Central memory CD8-positive, alpha-beta T cell (primary cell): ENCODE data around the gene CNP.
"Not testable (repeated sequence)": the region's sequence is repeated elsewhere in the genome, so short reads cannot be mapped to it uniquely, and the experiment has no call there.

Experiments
- ATAC-seq: fragments of 150-1000 bp; cut with Tn5 transposase; replicated peaks from 2 replicates; pipeline ENCODE4 v1.10.0; 2022; ENCODE audit warnings: mild to moderate bottlenecking, moderate FRiP score, moderate number of reproducible peaks; ENCODE audit not compliant: poor library complexity, severe bottlenecking; ENCODE audit errors: extremely low read depth
- DNase-seq, 2 donors: peaks; one replicate each; pipeline ENCODE4 v3.0.0; 2021; ENCODE audit warnings: low spot score in 2 of 2
- H3K27ac Mint-ChIP-seq: one replicate; pipeline ENCODE4 v1.8.0; 2022; ENCODE audit warnings: low read depth, mild to moderate bottlenecking, moderate library complexity, mixed read lengths
- H3K27me3 Mint-ChIP-seq: one replicate; pipeline ENCODE4 v1.8.0; 2022; ENCODE audit warnings: mixed read lengths
- H3K36me3 Mint-ChIP-seq: one replicate; pipeline ENCODE4 v1.8.0; 2022; ENCODE audit warnings: mild to moderate bottlenecking, moderate library complexity, mixed read lengths; ENCODE audit not compliant: insufficient read depth
- H3K4me1 Mint-ChIP-seq: one replicate; pipeline ENCODE4 v1.8.0; 2022; ENCODE audit warnings: mixed read lengths
- H3K4me3 Mint-ChIP-seq: one replicate; pipeline ENCODE4 v1.8.0; 2022; ENCODE audit warnings: mild to moderate bottlenecking, moderate library complexity, mixed read lengths
- H3K9me3 Mint-ChIP-seq: one replicate; pipeline ENCODE4 v1.8.0; 2022; ENCODE audit warnings: mixed read lengths

Gene CNP

DNA sequence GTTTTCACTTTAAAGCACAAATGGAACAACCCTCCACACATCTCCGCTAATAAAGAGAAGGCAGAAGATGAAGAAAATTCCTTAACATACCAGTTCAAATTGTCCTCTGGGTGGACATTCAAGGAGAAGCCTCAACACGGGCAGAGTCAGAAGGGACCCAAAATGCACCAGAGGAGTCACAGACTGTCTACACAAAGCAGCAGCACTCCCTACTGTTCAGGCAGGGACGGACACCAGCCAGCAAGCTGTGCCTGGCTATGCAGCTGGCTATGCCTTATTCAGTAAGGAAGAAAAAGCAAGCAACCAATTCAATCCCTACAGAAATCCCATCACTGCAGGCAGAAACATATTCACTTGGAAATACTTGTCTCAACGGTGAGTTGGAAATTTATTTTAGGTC, 42.6 kb downstream of the CNP start:
- no peak for ATAC-seq
- H3K4me1 Mint-ChIP-seq: peaks cover 55% of the 10 kb centered on the region
- H3K27ac Mint-ChIP-seq: no peak overlapping the region
- peaks cover 16% of the 10 kb centered on the region for H3K36me3 Mint-ChIP-seq
- no peaks in the 10 kb centered on the region for H3K27me3 Mint-ChIP-seq
- no peak for DNase-seq
- no peaks in the 10 kb centered on the region for H3K9me3 Mint-ChIP-seq
- no peak overlapping the region for H3K4me3 Mint-ChIP-seq

DNA sequence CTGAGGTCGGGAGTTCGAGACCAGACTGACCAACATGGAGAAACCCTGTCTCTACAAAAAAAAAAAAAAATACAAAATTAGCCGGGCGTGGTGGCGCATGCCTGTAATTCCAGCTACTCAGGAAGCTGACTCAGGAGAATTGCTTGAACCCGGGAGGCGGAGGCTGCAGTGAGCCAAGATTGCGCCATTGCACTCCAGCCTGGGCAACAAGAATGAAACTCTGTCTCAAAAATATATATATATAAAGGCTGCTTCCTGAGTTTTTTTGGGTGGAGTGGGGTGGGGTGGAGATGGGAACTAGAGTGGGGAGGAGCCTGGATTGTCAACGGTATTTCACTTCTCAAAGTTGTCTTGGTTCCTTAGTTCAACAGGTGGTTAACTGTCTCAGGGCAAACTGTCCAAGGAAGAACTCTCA, 43.7 kb downstream of the CNP start:
- H3K9me3 Mint-ChIP-seq, H3K4me3 Mint-ChIP-seq, H3K27me3 Mint-ChIP-seq, DNase-seq, ATAC-seq: not testable (repeated sequence)
- H3K27ac Mint-ChIP-seq: peak overlapping the region; percentile 75
- peaks cover 54% of the 10 kb centered on the region for H3K4me1 Mint-ChIP-seq
- H3K36me3 Mint-ChIP-seq: peaks cover 19% of the 10 kb centered on the region

DNA sequence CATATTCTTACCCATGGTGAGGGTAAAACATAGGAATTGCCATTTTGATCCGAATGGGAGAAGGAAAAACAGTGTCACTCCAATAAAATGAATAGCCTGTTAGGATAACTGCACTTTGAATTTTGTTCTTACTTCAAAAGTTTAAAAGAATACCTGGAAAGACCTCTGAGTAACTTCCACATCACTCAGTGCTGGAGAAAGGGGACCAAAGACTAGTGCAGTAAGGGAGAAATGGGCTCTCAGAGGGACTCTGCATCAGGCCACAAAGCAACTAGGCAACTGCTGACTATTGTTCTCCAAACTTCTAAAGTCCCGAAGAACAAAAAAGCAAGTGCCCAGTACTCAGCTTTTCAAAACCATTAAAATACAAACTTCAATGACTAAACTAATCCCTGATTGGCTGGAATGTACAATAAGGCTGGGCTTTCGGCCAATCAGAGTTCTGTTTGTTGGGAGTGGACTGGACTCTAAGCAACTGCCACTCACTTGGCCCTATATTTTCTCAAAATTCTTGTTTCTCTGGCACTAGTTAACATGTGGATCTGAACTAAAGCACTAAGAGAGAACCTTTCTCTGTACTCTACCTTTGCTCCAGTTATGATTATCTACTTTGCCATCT, 44.4 kb downstream of the CNP start:
- ATAC-seq (no peak), DNase-seq (no peak)
- H3K9me3 Mint-ChIP-seq: no peaks in the 10 kb centered on the region
- no peak overlapping the region for H3K4me3 Mint-ChIP-seq
- peaks cover 21% of the 10 kb centered on the region for H3K36me3 Mint-ChIP-seq
- H3K27me3 Mint-ChIP-seq: no peaks in the 10 kb centered on the region
- peak overlapping the region; percentile 32 for H3K27ac Mint-ChIP-seq
- peaks cover 57% of the 10 kb centered on the region for H3K4me1 Mint-ChIP-seq

DNA sequence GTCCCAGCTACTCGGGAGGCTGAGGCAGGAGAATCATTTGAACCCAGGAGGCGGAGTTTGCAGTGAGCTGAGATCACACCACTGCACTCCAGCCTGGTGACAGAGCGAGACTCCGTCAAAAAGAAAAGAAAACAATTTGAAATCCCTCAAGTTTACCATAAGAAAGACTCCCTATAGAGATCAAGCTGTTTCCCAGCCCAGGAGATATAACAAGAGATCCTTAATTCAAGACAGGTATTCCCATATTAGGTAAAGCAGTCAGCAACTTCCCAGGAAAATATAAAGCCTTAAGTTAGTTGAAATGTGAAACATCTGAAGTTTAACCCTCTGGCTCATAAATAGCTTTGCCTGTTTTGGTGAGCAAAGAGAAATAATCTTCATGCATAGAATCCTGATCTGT, 45.8 kb downstream of the CNP start:
- not testable (repeated sequence) for ATAC-seq, H3K27me3 Mint-ChIP-seq, DNase-seq, H3K4me3 Mint-ChIP-seq, H3K9me3 Mint-ChIP-seq
- peak overlapping the region; percentile 32 for H3K27ac Mint-ChIP-seq
- peaks cover 28% of the 10 kb centered on the region for H3K36me3 Mint-ChIP-seq
- H3K4me1 Mint-ChIP-seq: peaks cover 65% of the 10 kb centered on the region

DNA sequence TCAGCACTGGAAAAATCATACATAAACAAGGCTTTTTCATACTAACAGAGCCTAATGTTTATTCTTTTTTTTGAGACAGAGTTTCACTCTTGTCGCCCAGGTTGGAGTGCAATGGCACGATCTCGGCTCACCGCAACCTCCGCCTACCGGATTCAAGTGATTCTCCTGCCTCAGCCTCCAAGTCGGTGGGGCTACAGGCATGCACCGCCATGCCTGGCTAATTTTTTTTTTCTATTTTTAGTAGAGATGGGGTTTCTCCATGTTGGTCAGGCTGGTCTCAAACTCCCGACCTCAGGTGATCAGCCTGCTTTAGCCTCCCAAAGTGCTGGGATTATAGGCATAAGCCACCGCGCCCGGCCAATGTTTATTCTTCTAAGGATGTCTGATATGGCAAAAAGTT, 47.1 kb downstream of the CNP start:
- H3K27ac Mint-ChIP-seq, DNase-seq, H3K27me3 Mint-ChIP-seq, H3K9me3 Mint-ChIP-seq, H3K4me3 Mint-ChIP-seq, ATAC-seq: not testable (repeated sequence)
- peaks cover 77% of the 10 kb centered on the region for H3K4me1 Mint-ChIP-seq
- H3K36me3 Mint-ChIP-seq: peaks cover 25% of the 10 kb centered on the region

DNA sequence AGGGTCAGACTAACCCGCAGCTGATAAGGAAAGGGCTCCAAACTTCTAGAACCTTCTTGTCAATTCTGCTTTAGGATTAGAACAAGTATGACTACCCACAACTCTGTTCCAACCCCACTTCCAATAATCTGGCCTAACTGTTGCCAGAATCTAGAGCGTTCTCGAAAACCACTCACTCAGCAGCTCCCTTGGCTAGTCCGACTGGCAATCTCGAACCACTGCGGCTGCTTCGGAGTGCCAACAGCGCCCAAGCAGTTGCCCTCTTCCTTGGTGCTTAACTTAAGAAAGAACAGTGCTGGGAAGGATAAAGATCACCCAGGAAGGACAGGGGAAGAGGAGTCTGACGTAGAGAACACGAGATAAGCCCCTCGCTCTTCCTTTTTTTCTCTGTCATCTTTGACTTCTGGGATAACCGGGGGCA, 49.8 kb downstream of the CNP start:
- H3K4me3 Mint-ChIP-seq: peak overlapping the region; percentile 99
- peak overlapping the region; percentile 96 for H3K27ac Mint-ChIP-seq
- peaks cover 29% of the 10 kb centered on the region for H3K36me3 Mint-ChIP-seq
- no peak for DNase-seq
- H3K27me3 Mint-ChIP-seq: no peaks in the 10 kb centered on the region
- peaks cover 71% of the 10 kb centered on the region for H3K4me1 Mint-ChIP-seq
- ATAC-seq: no peak
- H3K9me3 Mint-ChIP-seq: no peaks in the 10 kb centered on the region

DNA sequence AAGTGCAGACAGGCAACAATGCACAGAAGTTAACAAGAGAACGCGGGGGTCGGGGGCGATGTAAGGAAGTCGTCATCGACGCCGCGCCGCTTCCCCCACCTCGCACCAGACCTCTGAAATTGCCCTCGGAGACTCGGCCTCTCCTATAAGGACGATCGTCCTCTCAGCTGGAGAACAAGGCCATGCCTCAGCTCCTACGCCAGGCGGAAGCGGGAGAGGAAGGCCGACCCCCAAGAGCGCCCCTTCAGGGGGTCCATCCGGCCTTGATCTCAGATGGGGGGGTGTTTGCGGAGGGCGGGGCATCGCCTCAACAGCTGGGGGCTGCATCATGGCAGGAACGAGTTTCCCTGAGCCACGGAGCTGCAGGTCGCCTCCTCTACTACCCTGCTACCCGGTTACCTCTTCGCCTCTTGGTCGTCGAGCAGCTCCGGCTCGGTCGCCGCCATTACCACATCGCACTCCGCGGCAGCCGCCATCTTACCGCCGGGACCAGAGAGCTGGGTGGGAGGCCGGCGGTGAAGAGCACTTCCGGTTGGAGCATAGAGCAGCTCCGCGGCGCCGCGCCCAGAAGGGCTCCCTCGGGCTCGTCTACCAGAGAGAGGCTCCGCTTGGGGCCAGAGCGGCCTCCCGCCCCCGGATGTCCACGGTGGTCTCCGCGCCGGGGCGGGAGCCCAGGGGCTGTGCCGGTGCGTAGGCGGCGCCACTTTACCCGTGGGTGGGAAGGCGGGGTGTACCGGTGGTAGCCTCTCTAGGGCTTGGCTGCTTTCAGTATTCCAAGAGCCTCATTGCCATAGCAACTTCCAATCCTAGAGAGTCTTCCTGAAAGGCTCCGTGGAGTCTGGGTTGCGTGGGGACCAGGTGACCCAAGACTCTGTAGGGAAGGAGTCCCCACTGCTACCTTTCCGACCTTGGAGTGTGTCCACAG, 50.6 kb downstream of the CNP start, which contains the start of gene DNAJC7:
Gene DNAJC7 (minus strand): TSS at position 499 of the 925 bp plus-strand sequence. CDS start 23 bp downstream, at position 476.
- H3K4me1 Mint-ChIP-seq: peaks cover 66% of the 10 kb centered on the region
- H3K9me3 Mint-ChIP-seq: no peaks in the 10 kb centered on the region
- peak within 1 kb of the TSS; percentile 96 for H3K27ac Mint-ChIP-seq
- peaks cover 29% of the 10 kb centered on the region for H3K36me3 Mint-ChIP-seq
- H3K27me3 Mint-ChIP-seq: no peaks in the 10 kb centered on the region
- peak within 1 kb of the TSS; percentile 99 for H3K4me3 Mint-ChIP-seq
- peak; percentile 87 for ATAC-seq
- peak; percentile 75 to 77 for DNase-seq

DNA sequence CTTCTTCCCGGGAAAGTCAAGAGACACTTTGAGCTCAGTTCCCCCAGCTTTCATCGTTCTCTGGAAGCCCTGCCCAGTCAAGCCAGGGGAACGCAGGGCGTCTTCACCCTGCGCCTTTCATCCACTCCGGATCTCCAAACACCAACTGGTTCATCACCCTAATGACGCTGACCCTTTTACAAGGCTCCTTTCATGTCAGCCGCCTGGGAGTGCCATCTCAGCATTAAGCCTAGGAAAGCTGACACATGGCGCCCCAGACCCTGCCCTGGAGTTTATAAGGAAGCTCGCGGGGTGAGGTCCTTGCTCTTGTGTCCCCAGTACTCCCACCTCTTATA, 51.2 kb downstream of the CNP start:
- Mint-ChIP-seq H3K27ac (peak overlapping the region; percentile 96), H3K27me3 (no peaks in the 10 kb centered on the region), H3K4me3 (peak overlapping the region; percentile 99), H3K36me3 (peaks cover 29% of the 10 kb centered on the region), H3K4me1 (peaks cover 65% of the 10 kb centered on the region), H3K9me3 (no peaks in the 10 kb centered on the region)
- ATAC-seq (no peak), DNase-seq (no peak)

DNA sequence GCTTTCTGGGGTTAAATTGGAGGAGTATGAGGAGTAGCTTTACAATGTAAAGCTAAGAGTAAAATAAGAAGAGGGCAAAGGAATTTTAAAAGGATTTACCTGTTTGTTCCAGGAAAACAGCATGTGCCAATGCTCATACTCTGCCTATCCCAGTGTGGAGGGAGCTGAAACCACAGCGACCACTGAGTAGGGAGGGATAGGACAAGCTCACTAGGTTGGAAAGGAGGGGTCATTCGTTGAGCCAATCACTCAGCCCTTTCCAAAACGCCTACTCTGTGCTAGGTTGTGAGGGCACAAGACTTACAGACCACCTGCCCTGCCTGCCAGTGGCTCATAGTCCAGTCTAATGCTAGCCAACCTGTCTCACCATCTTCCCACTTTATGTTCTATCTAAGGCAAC, 51.7 kb downstream of the CNP start:
- H3K9me3 Mint-ChIP-seq: no peaks in the 10 kb centered on the region
- no peaks in the 10 kb centered on the region for H3K27me3 Mint-ChIP-seq
- peak overlapping the region; percentile 99 for H3K4me3 Mint-ChIP-seq
- peak overlapping the region; percentile 96 for H3K27ac Mint-ChIP-seq
- peaks cover 27% of the 10 kb centered on the region for H3K36me3 Mint-ChIP-seq
- no peak for ATAC-seq
- peaks cover 62% of the 10 kb centered on the region for H3K4me1 Mint-ChIP-seq
- DNase-seq: no peak

DNA sequence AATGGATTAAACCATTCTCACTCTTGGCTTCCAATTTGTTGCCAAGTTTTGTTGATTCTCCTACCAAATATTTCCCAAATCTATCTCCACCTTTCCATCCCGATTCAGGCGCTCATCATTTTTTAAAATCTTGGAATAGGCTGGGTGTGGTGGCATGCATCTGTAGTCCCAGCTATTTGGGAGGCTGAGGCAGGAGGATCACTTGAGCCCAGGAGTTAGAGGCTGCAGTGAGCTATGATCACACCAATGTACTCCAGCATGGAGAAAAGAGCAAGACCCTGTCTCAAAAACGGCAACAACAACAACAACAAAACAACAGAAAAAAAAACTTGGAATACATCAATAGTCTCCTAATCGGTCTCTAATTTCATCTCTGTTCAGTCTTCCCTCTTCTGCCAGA, 52.4 kb downstream of the CNP start:
- Mint-ChIP-seq H3K36me3 (peaks cover 28% of the 10 kb centered on the region), H3K4me1 (peaks cover 58% of the 10 kb centered on the region), H3K27ac (peak overlapping the region; percentile 44), H3K4me3 (peak overlapping the region; percentile 99), H3K9me3 (no peaks in the 10 kb centered on the region), H3K27me3 (no peaks in the 10 kb centered on the region)
- DNase-seq: no peak
- ATAC-seq: no peak

DNA sequence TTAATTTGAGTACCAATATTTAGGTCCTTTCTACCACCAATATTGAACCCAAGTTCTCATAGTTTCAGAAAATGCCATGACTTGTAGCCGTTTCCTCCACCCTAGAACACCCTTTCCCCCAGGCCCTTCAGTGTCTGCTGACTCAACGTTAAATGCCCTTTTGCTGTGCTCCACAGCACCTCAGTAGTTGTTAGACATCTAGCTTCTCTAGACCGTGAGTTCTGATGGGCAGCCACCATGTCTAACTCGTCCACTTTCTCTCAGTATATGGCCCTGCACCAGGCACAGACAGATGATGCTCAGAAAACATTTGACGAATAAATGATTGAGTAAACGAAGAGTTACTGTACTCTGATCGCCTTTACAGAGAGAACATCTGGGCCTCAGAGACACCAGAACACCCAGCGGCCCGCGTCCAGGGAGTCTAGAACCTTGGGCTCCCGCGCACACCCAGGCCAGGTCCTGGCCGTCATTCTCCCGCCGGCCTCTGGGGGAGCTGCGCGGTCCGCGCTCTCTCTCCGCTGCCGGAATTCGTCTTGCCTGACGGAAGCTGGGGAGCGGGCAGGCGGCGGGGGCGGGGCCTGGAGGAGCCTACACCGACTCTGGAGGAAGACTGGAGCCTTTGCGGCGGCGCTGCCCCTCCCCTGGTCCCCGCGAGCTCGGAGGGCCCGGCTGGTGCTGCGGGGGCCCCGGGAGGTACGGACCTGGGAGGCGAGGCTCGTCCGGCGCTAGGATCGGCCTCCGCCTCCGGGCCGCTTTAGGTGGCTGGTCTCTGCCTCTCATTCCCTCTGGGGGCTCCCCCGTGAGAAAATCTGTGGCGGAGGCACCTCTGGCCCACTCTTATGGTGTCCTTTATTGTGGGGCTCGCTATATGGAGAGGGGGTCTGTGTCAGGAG, 53.2 kb downstream of the CNP start, which contains the start of gene NKIRAS2:
Gene NKIRAS2 (plus strand): TSS at position 582 of the 896 bp plus-strand sequence. CDS start 1,488 bp downstream, outside the sequence.
- Mint-ChIP-seq H3K36me3 (peaks cover 31% of the 10 kb centered on the region), H3K9me3 (no peaks in the 10 kb centered on the region), H3K4me3 (peak within 1 kb of the TSS; percentile 99), H3K27me3 (no peaks in the 10 kb centered on the region), H3K4me1 (peaks cover 61% of the 10 kb centered on the region), H3K27ac (peak within 1 kb of the TSS; percentile 79)
- ATAC-seq (peak; percentile 72), DNase-seq (peak; percentile 79 to 82)

DNA sequence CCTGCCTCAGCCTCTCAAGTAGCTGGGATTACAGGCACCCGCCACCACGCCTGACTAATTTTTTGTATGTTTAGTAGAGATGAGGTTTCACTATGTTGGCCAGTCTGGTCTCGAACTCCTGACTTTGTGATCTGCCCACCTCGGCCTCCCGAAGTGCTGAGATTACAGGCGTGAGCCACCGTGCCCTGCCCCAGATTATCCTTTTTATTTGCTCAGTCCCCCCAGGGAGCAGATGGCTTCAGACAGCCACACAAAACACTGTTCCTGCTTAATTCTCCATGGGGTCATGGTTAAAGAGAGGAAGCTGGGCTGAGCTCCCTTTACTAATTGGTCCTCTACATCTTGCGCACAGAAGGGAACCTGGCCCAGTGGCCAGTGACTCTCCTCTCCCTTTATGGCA, 54.2 kb downstream of the CNP start:
- H3K36me3 Mint-ChIP-seq: peaks cover 27% of the 10 kb centered on the region
- H3K9me3 Mint-ChIP-seq, DNase-seq, ATAC-seq, H3K27me3 Mint-ChIP-seq: not testable (repeated sequence)
- H3K4me1 Mint-ChIP-seq: peaks cover 55% of the 10 kb centered on the region
- H3K4me3 Mint-ChIP-seq: peak overlapping the region; percentile 99
- H3K27ac Mint-ChIP-seq: peak overlapping the region; percentile 79
